Measurements from ENCODE around the gene HSPG2.

The HSPG2 gene

GRCh38 chr1:21815724-21816321 is 121.3 kb downstream of the HSPG2 start:
- Histone ChIP-seq H3K4me2 (ENCODE audit: low read length) (no peak overlapping the region), H3K23ac (ENCODE audit: low read length) (no peak overlapping the region), H3K4me3 (ENCODE audit: low read length) (no peak overlapping the region), H3K4ac (ENCODE audit: low read depth, low read length) (no peak overlapping the region), H3K36me3 (ENCODE audit: control insufficient read depth, insufficient read depth, low read length) (no peaks in the 10 kb centered on the region), H4K5ac (ENCODE audit: low read length) (no peak overlapping the region), H3K27ac (ENCODE audit: low read depth, low read length) (no peak overlapping the region), H2AK5ac (ENCODE audit: low read length) (no peak overlapping the region), H2BK5ac (ENCODE audit: low read length) (no peak overlapping the region), H3K79me1 (ENCODE audit: low read length) (no peaks in the 10 kb centered on the region), H3K27me3 (ENCODE audit: insufficient read depth, low read length, poor library complexity) (no peaks in the 10 kb centered on the region), H2BK120ac (ENCODE audit: low read depth, low read length) (no peak overlapping the region), H3K9ac (ENCODE audit: low read length) (no peak overlapping the region), H3K56ac (ENCODE audit: low read length) (no peak overlapping the region), H3K79me2 (ENCODE audit: control insufficient read depth, insufficient read depth, low read length) (no peaks in the 10 kb centered on the region), H3K18ac (ENCODE audit: low read length) (no peak overlapping the region), H4K8ac (ENCODE audit: low read depth, low read length) (no peak overlapping the region), H2BK15ac (replicated peaks; ENCODE audit: low read depth) (no peak overlapping the region), H3K4me1 (ENCODE audit: control insufficient read depth, low read depth, low read length) (no peaks in the 10 kb centered on the region)
- DNase-seq, result no peak
- WGBS (ENCODE audit: extremely low coverage, insufficient coverage, low lambda C conversion rate), result no CpG with 5 or more reads among the region's 12 CpGs

DNA sequence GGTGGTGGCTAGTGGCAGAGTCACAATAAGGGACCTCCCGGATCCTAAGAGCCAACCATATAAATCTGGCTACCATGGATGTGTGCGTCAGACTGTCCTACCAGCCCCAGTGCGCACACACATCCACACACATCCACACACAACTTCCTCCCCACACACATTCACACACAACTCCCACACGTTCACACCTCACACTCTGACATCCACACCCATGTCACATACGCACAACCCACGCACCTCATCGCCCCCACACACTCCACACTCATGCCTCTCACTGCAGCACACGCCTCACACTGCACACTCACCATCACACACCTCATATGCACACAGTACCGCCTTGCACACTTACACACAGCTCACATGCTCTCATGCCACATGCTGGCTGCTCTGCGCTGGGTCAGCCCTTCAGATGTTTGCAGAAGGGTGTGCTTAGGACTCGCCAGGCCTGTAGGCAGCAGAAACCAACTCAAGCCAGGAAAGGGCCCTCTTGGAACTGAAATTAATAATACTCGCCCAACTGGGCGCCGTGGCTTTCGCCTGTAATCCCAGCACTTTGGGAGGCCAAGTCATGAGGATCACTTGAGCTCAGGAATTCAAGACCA is 122.0 kb downstream of the HSPG2 start:
- Histone ChIP-seq H3K79me2 (ENCODE audit: control insufficient read depth, insufficient read depth, low read length) (no peaks in the 10 kb centered on the region), H3K4me1 (ENCODE audit: control insufficient read depth, low read depth, low read length) (no peaks in the 10 kb centered on the region), H3K4me3 (ENCODE audit: low read length) (no peak overlapping the region), H2AK5ac (ENCODE audit: low read length) (peak overlapping the region; percentile 90), H2BK120ac (ENCODE audit: low read depth, low read length) (no peak overlapping the region), H4K5ac (ENCODE audit: low read length) (no peak overlapping the region), H3K27ac (ENCODE audit: low read depth, low read length) (no peak overlapping the region), H3K4ac (ENCODE audit: low read depth, low read length) (no peak overlapping the region), H3K23ac (ENCODE audit: low read length) (peak overlapping the region; percentile 97), H3K9ac (ENCODE audit: low read length) (no peak overlapping the region), H3K18ac (ENCODE audit: low read length) (no peak overlapping the region), H4K8ac (ENCODE audit: low read depth, low read length) (no peak overlapping the region), H3K27me3 (ENCODE audit: insufficient read depth, low read length, poor library complexity) (no peaks in the 10 kb centered on the region), H2BK15ac (replicated peaks; ENCODE audit: low read depth) (no peak overlapping the region), H3K4me2 (ENCODE audit: low read length) (no peak overlapping the region), H3K56ac (ENCODE audit: low read length) (peak overlapping the region; percentile 70), H3K36me3 (ENCODE audit: control insufficient read depth, insufficient read depth, low read length) (no peaks in the 10 kb centered on the region), H2BK5ac (ENCODE audit: low read length) (no peak overlapping the region), H3K79me1 (ENCODE audit: low read length) (no peaks in the 10 kb centered on the region)
- WGBS (ENCODE audit: extremely low coverage, insufficient coverage, low lambda C conversion rate), result 100% methylated on average over 4 of the region's 15 CpGs
- DNase-seq, result no peak

- Histone ChIP-seq H4K5ac (ENCODE audit: low read length) (no peak overlapping the region), H3K4me2 (ENCODE audit: low read length) (peak overlapping the region; percentile 77), H3K4me3 (ENCODE audit: low read length) (peak overlapping the region; percentile 42), H2BK5ac (ENCODE audit: low read length) (no peak overlapping the region), H3K23ac (ENCODE audit: low read length) (peak overlapping the region; percentile 97), H3K9ac (ENCODE audit: low read length) (peak overlapping the region; percentile 66), H3K18ac (ENCODE audit: low read length) (no peak overlapping the region), H2AK5ac (ENCODE audit: low read length) (no peak overlapping the region), H3K79me1 (ENCODE audit: low read length) (no peaks in the 10 kb centered on the region), H3K27ac (ENCODE audit: low read depth, low read length) (no peak overlapping the region), H3K79me2 (ENCODE audit: control insufficient read depth, insufficient read depth, low read length) (no peaks in the 10 kb centered on the region), H3K36me3 (ENCODE audit: control insufficient read depth, insufficient read depth, low read length) (no peaks in the 10 kb centered on the region), H3K4ac (ENCODE audit: low read depth, low read length) (no peak overlapping the region), H3K27me3 (ENCODE audit: insufficient read depth, low read length, poor library complexity) (no peaks in the 10 kb centered on the region), H3K56ac (ENCODE audit: low read length) (peak overlapping the region; percentile 90), H3K4me1 (ENCODE audit: control insufficient read depth, low read depth, low read length) (no peaks in the 10 kb centered on the region), H2BK15ac (replicated peaks; ENCODE audit: low read depth) (no peak overlapping the region), H2BK120ac (ENCODE audit: low read depth, low read length) (no peak overlapping the region), H4K8ac (ENCODE audit: low read depth, low read length) (no peak overlapping the region)
- DNase-seq, result peak; percentile 73
- no CpG with 5 or more reads among the region's 65 CpGs for whole genome bisulfite sequencing (ENCODE audit: extremely low coverage, insufficient coverage, low lambda C conversion rate)
Observed at GRCh38 chr1:21814241-21814918, 122.7 kb downstream of the HSPG2 start.

DNA sequence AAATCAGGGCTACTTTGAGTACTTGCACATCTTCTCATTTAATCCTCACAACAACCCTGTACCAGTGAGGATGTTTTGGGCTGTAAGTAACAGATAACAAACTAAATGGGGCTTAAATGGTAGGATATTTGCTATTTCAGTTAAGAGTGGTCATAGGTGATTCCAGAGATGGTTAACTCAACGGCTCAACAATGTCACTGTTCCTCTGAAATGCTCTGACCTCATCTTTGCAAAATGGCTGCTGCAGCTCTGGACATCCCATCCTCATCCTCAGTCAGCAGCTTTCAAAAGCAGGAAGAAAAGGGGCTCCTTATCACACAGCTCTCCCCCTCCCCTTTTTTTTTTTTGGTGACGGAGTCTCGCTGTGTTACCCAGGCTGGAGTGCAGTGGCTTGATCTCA is 123.6 kb downstream of the HSPG2 start:
- Histone ChIP-seq H3K4me1 (ENCODE audit: control insufficient read depth, low read depth, low read length) (no peaks in the 10 kb centered on the region), H3K27me3 (ENCODE audit: insufficient read depth, low read length, poor library complexity) (no peaks in the 10 kb centered on the region), H3K27ac (ENCODE audit: low read depth, low read length) (no peak overlapping the region), H3K56ac (ENCODE audit: low read length) (no peak overlapping the region), H2BK15ac (replicated peaks; ENCODE audit: low read depth) (no peak overlapping the region), H2AK5ac (ENCODE audit: low read length) (no peak overlapping the region), H4K5ac (ENCODE audit: low read length) (no peak overlapping the region), H4K8ac (ENCODE audit: low read depth, low read length) (no peak overlapping the region), H3K79me1 (ENCODE audit: low read length) (no peaks in the 10 kb centered on the region), H2BK5ac (ENCODE audit: low read length) (no peak overlapping the region), H3K4ac (ENCODE audit: low read depth, low read length) (no peak overlapping the region), H2BK120ac (ENCODE audit: low read depth, low read length) (no peak overlapping the region), H3K4me2 (ENCODE audit: low read length) (no peak overlapping the region), H3K9ac (ENCODE audit: low read length) (no peak overlapping the region), H3K23ac (ENCODE audit: low read length) (no peak overlapping the region), H3K36me3 (ENCODE audit: control insufficient read depth, insufficient read depth, low read length) (no peaks in the 10 kb centered on the region), H3K4me3 (ENCODE audit: low read length) (no peak overlapping the region), H3K79me2 (ENCODE audit: control insufficient read depth, insufficient read depth, low read length) (no peaks in the 10 kb centered on the region), H3K18ac (ENCODE audit: low read length) (no peak overlapping the region)
- WGBS (ENCODE audit: extremely low coverage, insufficient coverage, low lambda C conversion rate), result no CpG with 5 or more reads among the region's 3 CpGs
- no peak for DNase-seq

DNA sequence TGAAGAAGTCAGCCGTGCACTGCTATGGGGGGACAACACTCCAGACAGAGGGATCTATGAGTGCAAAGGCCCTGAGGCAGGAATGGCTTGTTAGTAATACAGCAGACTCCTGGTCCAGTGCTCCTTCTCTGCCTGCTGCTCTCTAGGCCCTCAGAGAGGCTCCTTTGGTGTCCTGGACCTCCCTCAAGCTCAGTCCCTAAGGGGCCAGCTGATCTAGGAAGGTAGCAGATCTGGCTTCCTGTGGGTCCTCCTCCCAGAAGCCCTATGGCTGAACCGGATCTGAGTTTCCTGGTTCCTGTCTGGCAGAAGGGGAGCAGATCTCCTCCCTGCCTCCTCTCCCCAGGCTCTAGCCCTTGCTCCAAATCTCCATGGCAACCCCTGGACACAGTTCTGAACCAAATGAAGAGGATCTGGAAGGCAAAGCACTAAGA is 125.2 kb downstream of the HSPG2 start, which contains the start of gene LDLRAD2:
TSS of gene LDLRAD2 (plus strand) at position 391 of the 431 bp plus-strand sequence. CDS start 187 bp downstream, outside the sequence.
- Histone ChIP-seq H3K36me3 (ENCODE audit: control insufficient read depth, insufficient read depth, low read length) (no peaks in the 10 kb centered on the region), H2BK15ac (replicated peaks; ENCODE audit: low read depth) (no peak within 1 kb of the TSS), H2BK120ac (ENCODE audit: low read depth, low read length) (no peak within 1 kb of the TSS), H3K79me2 (ENCODE audit: control insufficient read depth, insufficient read depth, low read length) (no peaks in the 10 kb centered on the region), H3K9ac (ENCODE audit: low read length) (no peak within 1 kb of the TSS), H3K27me3 (ENCODE audit: insufficient read depth, low read length, poor library complexity) (no peaks in the 10 kb centered on the region), H3K56ac (ENCODE audit: low read length) (no peak within 1 kb of the TSS), H3K4ac (ENCODE audit: low read depth, low read length) (no peak within 1 kb of the TSS), H2BK5ac (ENCODE audit: low read length) (no peak within 1 kb of the TSS), H3K4me2 (ENCODE audit: low read length) (no peak within 1 kb of the TSS), H2AK5ac (ENCODE audit: low read length) (no peak within 1 kb of the TSS), H3K23ac (ENCODE audit: low read length) (no peak within 1 kb of the TSS), H4K8ac (ENCODE audit: low read depth, low read length) (no peak within 1 kb of the TSS), H3K18ac (ENCODE audit: low read length) (no peak within 1 kb of the TSS), H4K5ac (ENCODE audit: low read length) (no peak within 1 kb of the TSS), H3K4me3 (ENCODE audit: low read length) (no peak within 1 kb of the TSS), H3K27ac (ENCODE audit: low read depth, low read length) (no peak within 1 kb of the TSS), H3K79me1 (ENCODE audit: low read length) (no peaks in the 10 kb centered on the region), H3K4me1 (ENCODE audit: control insufficient read depth, low read depth, low read length) (no peaks in the 10 kb centered on the region)
- WGBS (ENCODE audit: extremely low coverage, insufficient coverage, low lambda C conversion rate), result no CpG with 5 or more reads among the region's 2 CpGs
- peak; percentile 57 for DNase-seq
